ENCODE data around the gene BMP6.

DNA sequence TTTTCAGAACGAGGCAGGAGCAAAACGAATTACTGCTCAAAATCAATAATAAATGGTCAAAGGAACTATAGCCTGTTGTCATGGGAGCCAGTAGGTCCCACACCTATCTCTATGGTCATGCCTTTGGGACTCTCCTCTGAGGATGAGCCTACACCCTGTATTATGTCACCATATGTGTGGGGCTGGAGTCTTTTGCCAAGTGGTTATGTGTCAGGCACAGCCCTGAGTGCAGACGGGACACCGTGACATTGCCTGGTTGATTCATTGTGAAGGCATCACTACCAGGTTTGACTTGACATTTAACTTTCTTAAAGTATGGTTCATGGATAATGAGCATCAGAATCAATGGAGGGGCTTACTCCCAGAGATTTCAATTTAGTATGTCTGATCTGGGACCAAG, 23.6 kb downstream of the BMP6 start:
- TF ChIP-seq, protein P1, sequence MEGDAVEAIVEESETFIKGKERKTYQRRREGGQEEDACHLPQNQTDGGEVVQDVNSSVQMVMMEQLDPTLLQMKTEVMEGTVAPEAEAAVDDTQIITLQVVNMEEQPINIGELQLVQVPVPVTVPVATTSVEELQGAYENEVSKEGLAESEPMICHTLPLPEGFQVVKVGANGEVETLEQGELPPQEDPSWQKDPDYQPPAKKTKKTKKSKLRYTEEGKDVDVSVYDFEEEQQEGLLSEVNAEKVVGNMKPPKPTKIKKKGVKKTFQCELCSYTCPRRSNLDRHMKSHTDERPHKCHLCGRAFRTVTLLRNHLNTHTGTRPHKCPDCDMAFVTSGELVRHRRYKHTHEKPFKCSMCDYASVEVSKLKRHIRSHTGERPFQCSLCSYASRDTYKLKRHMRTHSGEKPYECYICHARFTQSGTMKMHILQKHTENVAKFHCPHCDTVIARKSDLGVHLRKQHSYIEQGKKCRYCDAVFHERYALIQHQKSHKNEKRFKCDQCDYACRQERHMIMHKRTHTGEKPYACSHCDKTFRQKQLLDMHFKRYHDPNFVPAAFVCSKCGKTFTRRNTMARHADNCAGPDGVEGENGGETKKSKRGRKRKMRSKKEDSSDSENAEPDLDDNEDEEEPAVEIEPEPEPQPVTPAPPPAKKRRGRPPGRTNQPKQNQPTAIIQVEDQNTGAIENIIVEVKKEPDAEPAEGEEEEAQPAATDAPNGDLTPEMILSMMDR (optimal IDR thresholded peaks at IDR 0.05 in 1 of 3, IDR thresholded peaks at IDR 0.05 in 1 of 3, conservative IDR thresholded peaks at IDR 0.05 in 1 of 3; ENCODE audit: extremely low read depth in 1 of 3, insufficient read depth in 2 of 3, low read length in 3 of 3), result no peak
- no peak for TF ChIP-seq EZH2 (IDR thresholded peaks at IDR 0.05; ENCODE audit: low read length)

All from keratinocyte (primary cell).